C4-2B (cell line): ENCODE measurements around the gene SLC25A39.
"Not testable (repeated sequence)": the region's sequence is repeated elsewhere in the genome, so short reads cannot be mapped to it uniquely, and the experiment has no call there.

ENCODE experiments used
- H3K27ac ChIP-seq: fragments of 450-650 bp; 2 replicates; pipeline ENCODE4 v1.5.1; 2017
- CTCF ChIP-seq: fragments of 450-650 bp; conservative IDR thresholded peaks from 2 replicates; pipeline ENCODE4 v1.5.1; 2017; ENCODE audit warnings: mild to moderate bottlenecking
- ZFX ChIP-seq: fragments of 450-650 bp; IDR thresholded peaks from 2 replicates; pipeline ENCODE4 v1.6.1; 2017

The SLC25A39 gene

GRCh38 chr17:44344939-44345453 is 20.4 kb upstream of the SLC25A39 start, which contains the start of gene GRN:
Gene GRN (plus strand): TSS chr17:44345302. CDS start chr17:44349165, 3,863 bp downstream.
- TF ChIP-seq ZFX (no peak), CTCF (no peak)
- peak within 1 kb of the TSS; percentile 65 for H3K27ac ChIP-seq

- no peak overlapping the region for H3K27ac ChIP-seq
- TF ChIP-seq CTCF (no peak), ZFX (no peak)
These were observed 19.0 kb upstream of the SLC25A39 start for GRCh38 chr17:44343510-44344209.

- H3K27ac ChIP-seq = not testable (repeated sequence)
These were observed 15.9 kb upstream of the SLC25A39 start for GRCh38 chr17:44340553-44340952.

GRCh38 chr17:44338702-44339101 is 14.1 kb upstream of the SLC25A39 start:
- TF ChIP-seq CTCF (no peak), ZFX (no peak)
- H3K27ac ChIP-seq = no peak overlapping the region

GRCh38 chr17:44335968-44336367 is 11.3 kb upstream of the SLC25A39 start:
- TF ChIP-seq ZFX = no peak
- no peak overlapping the region for H3K27ac ChIP-seq

- no peak for TF ChIP-seq CTCF
- no peak for TF ChIP-seq ZFX
- H3K27ac ChIP-seq = no peak overlapping the region
These were observed 10.9 kb upstream of the SLC25A39 start for GRCh38 chr17:44335564-44335963.

- TF ChIP-seq ZFX = no peak
- TF ChIP-seq CTCF = no peak
- no peak overlapping the region for H3K27ac ChIP-seq
These were observed 10.1 kb upstream of the SLC25A39 start for GRCh38 chr17:44334727-44335126.

- no peak for TF ChIP-seq ZFX
- no peak for TF ChIP-seq CTCF
- H3K27ac ChIP-seq = no peak overlapping the region
These were observed 9.7 kb upstream of the SLC25A39 start for GRCh38 chr17:44334315-44334714.
